Measurements from ENCODE around the gene CENPS. TPM values are rescaled to one million over a fixed set of nuclear protein-coding genes. Genes with fewer than 3 reads are reported as not detected.
A peak's percentile ranks its signal among the peaks of the same experiment; 100 is the strongest.

Gene CENPS
- total and polyA plus RNA-seq, 2 of the 13 experiments (the other 11 are each of a cell fraction or from before 2014, with no cell fraction given), result 3.3 to 22.0 TPM

DNA sequence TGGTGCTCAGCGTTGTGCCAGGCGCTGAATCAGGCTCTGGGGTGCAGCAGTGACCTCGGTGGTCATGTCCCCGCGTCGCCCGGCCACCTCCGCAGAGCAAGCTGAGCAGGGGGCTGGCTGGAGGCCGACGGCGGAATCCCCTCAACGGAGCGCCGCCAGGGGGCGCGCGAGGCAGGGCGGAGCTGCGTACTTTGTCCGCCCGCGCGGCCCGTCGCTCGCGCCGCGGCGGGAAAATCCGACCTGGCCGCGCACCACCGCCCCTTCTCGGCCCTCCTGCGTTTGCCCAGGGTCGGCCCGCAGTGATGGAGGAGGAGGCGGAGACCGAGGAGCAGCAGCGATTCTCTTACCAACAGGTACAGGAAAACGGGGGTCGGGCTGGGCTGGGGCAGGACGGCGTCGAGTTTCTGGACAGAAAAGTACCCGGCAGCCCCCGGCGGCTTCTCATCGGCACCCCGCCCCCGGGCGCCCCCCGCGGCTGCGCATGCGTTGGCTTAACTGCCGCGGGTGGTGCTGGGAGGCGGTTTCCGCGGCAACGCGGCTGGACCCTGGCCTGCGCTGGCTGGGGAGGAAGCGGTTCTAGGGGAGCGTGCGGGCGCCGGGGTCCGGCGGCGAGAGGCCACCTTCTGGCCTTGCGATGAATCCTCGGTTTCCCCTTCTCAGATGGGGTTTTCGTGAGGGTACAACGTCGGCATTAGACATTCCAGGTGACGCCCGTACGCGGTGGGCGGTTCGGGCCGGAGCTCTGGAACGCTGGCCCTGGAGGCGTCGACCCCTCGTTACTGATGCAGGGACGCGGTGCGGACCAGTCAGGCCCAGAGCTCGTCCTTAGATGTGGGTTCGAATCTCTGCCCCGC lies at the start of gene CENPS (continued):
- TF ChIP-seq, protein P1, sequence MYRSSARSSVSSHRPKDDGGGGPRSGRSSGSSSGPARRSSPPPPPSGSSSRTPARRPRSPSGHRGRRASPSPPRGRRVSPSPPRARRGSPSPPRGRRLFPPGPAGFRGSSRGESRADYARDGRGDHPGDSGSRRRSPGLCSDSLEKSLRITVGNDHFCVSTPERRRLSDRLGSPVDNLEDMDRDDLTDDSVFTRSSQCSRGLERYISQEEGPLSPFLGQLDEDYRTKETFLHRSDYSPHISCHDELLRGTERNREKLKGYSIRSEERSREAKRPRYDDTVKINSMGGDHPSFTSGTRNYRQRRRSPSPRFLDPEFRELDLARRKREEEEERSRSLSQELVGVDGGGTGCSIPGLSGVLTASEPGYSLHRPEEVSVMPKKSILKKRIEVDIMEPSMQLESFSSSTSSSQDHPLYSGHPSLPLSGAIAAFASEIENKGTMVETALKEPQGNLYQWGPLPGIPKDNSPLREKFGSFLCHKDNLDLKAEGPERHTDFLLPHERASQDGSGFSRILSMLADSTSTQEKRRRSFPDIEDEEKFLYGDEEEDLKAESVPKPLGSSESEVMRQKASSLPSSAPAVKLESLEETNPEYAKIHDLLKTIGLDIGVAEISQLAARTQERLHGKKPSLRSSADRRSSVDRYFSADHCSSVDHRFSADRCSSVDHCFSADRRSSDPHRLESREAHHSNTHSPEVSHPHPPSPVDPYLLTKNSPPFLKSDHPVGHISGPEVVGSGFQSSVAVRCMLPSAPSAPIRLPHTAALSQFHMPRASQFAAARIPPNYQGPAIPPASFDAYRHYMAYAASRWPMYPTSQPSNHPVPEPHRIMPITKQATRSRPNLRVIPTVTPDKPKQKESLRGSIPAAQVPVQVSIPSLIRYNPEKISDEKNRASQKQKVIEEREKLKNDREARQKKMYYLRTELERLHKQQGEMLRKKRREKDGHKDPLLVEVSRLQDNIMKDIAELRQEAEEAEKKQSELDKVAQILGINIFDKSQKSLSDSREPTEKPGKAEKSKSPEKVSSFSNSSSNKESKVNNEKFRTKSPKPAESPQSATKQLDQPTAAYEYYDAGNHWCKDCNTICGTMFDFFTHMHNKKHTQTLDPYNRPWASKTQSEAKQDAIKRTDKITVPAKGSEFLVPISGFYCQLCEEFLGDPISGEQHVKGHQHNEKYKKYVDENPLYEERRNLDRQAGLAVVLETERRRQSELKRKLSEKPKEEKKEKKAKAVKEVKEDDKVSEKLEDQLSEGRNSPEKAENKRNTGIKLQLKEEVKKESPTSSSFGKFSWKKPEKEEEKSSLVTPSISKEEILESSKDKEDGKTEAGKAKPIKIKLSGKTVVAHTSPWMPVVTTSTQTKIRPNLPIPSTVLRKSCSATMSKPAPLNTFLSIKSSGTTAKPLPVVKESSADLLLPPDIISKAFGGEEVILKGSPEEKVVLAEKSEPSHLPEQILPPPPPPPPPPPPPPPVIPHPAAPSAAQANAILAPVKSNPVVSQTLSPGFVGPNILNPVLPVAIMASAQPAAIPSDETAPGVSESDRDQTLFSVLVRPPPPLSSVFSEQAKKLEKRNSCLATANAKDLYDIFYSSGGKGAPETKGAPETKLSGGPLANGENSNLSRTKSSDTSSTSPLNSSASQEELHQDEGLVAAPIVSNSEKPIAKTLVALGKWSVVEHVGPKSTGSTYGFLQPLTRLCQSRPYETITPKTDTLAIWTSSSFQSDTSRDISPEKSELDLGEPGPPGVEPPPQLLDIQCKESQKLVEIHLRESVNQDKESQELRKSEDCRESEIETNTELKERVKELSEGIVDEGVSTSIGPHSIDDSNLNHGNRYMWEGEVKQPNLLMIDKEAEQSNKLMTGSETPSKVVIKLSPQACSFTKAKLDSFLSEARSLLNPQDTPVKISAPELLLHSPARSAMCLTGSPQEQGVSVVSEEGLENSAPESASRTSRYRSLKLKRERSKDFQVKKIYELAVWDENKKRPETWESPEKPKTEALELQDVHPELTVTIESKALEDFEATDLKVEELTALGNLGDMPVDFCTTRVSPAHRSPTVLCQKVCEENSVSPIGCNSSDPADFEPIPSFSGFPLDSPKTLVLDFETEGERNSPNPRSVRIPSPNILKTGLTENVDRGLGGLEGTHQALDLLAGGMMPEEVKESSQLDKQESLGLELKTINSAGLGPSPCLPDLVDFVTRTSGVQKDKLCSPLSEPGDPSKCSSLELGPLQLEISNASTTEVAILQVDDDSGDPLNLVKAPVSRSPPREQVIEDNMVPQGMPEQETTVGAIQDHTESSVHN (CRISPR knock-in tag; IDR thresholded peaks at IDR 0.05), result no peak
- no peak for TF ChIP-seq PRDM10 (CRISPR knock-in tag; IDR thresholded peaks at IDR 0.05; ENCODE audit: low read depth)
- peak; percentile 87 for TF ChIP-seq CBFB (CRISPR knock-in tag; IDR thresholded peaks at IDR 0.05)
- no peak for TF ChIP-seq ZNF251 (CRISPR knock-in tag; IDR thresholded peaks at IDR 0.05)
- peak; percentile 43; the same call in 1 of the 2 replicates for TF ChIP-seq MTF2 (CRISPR knock-in tag; IDR thresholded peaks at IDR 0.05; ENCODE audit: borderline replicate concordance)
- no peak for TF ChIP-seq ZNF282 (IDR thresholded peaks at IDR 0.05; ENCODE audit: partially characterized antibody)
- TF ChIP-seq, protein P2, sequence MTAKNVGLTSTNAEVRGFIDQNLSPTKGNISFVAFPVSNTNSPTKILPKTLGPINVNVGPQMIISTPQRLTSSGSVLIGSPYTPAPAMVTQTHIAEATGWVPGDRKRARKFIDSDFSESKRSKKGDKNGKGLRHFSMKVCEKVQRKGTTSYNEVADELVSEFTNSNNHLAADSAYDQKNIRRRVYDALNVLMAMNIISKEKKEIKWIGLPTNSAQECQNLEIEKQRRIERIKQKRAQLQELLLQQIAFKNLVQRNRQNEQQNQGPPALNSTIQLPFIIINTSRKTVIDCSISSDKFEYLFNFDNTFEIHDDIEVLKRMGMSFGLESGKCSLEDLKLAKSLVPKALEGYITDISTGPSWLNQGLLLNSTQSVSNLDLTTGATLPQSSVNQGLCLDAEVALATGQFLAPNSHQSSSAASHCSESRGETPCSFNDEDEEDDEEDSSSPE (CRISPR knock-in tag; IDR thresholded peaks at IDR 0.05), result peak; percentile 100
- TF ChIP-seq HOMEZ (CRISPR knock-in tag; IDR thresholded peaks at IDR 0.05; ENCODE audit: low read depth), result no peak; the same call in 1 of the 2 replicates
- TF ChIP-seq ONECUT2 (CRISPR knock-in tag; IDR thresholded peaks at IDR 0.05), result no peak; the same call in 1 of the 2 replicates
- no peak; the same call in 1 of the 2 replicates for TF ChIP-seq BCL6 (CRISPR knock-in tag; IDR thresholded peaks at IDR 0.05)
- peak; percentile 79; the same call in 1 of the 2 replicates for TF ChIP-seq E2F2 (CRISPR knock-in tag; IDR thresholded peaks at IDR 0.05; ENCODE audit: borderline replicate concordance)
